Muscle of arm (tissue), 12 donors: ENCODE measurements around the gene NCBP2L. TPM values are rescaled to one million over a fixed set of nuclear protein-coding genes. Genes with fewer than 3 reads are reported as not detected.

Experiments used
- DNase-seq: peaks from one replicate; pipeline ENCODE4 v3.0.0-alpha.2; 2013
- polyA plus RNA-seq, 12 donors: library from polyadenylated mRNA; unstranded; fragments of 120-200 nt; gene quantifications; one replicate each; pipeline ENCODE4 v1.2.1, GENCODE V29; 2013; ENCODE audit not compliant: insufficient read length in 12 of 12

Gene NCBP2L
- polyA plus RNA-seq, 12 donors: 0.09 to 0.10 TPM; not detected in 10

GRCh38 chrX:107752043-107752442, 25.5 kb upstream of the NCBP2L start:
- no peak for DNase-seq

- DNase-seq: no peak
Observed at GRCh38 chrX:107752714-107753113, 24.8 kb upstream of the NCBP2L start.

DNA sequence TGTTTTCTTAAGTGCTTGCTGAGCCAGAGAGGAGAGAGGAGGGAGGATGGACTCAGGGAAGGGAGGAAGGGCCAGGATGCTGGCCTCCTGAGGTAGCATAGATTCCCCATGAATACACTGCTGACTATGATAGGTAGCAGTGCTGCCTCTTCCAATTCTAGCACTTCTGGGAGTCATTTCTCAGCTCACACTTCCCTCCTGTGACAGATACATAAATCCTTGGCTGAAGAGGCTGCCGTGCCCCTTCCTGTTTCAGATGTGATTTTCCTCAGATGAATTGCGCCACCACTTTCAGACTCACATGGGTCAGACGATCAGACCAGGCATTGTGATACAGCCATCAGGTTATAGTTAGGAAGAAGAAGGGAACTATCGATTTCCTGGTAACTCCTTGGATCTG, 24.3 kb upstream of the NCBP2L start:
- no peak for DNase-seq

DNA sequence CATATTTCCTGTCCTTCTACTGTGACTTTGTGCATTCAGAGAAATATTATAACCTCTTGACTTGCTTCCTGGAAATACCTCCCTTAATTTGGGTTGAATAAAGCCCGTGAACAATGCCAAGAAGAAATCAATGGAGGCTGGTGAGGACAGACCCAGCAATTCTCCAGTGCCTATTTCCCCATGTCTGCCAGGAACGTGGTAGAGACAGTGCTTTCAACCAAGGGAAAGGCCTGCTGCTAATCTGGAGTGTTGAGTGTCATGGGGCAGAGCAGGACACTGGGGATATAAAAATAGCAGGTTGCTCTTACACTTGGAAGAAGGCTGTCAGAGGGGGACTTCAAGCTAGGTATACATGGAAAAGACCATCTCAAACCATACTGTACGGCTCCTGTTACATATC, 21.8 kb upstream of the NCBP2L start:
- no peak for DNase-seq

DNA sequence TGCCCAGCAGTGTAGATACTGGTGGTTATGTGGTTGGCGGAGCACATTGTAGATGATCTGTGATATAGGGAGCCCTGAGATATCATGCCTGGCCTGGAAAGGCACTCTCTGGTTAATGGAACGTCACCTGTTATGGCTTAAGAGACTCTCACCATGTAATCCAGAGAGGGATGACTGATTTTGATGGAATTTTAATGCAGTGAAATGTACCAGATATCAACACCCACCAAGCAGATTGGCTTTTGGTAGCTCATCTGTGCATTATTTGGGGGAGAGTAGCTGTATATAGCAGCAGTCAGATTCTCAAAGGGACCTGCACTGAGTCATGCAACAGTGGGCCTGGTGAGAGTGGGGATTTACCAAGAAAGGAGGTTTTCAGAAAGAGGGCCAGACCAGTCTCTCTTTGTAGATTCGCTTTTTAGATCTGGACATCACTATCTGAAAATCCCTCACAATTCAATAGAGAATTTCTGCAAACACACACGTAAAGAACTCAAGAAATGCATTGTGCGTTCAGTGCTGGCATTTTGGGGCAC, 19.2 kb upstream of the NCBP2L start:
- no peak for DNase-seq

DNA sequence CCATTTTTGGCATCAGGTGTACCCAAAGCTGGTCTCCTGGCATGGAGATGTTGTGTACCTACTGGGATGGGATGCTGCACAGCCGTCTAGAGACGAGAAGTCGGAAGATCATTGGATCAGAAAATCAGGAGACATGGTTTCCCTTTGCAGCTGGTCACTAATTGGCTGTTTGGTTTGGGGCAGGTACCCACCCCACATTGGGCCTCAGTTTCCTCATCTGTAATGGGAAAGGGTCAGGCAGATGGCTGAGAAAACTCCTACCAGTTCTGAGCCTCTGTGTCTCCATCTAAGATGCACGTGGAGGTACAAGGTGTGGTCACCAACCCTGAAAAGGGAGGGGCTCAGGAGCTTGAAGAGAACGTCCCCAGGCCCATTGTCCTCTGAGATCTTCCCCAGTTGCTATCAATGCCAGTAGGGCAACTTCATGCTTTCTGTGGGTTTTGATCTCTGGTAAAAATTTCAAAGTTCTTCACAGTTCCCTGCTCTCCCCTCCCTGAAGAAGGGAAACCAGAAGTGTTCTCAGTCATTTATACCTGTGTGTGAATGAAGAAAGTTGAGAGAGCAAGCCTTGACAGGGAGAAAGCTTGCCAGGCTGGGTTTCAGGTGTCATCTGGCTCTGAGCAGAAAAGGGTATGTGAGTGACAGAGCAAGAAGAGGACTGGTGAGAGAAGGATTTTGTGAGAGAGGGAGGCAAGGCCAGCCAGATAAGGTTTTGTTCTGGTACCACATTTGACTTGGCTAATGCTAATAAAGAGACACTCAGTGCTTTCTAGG, 17.0 kb upstream of the NCBP2L start:
- no peak for DNase-seq

DNA sequence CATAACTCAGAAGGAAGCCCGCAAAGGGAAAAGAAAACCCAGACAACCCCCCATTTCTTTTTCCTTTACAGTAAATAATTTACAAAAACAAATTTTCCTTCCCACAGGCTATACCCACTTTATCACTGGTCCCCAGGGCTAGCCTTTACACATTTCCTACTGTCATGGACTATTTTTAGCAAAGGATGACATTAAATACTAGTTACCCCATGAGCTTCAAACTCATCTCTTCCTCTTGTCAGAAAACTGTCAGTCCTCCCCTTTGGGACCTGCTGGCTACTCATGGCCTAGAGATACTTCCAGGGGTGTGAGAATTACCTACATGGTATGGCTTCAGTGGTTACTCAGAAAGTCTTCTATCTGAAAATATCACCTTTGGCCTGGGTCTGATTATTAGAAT, 13.9 kb upstream of the NCBP2L start:
- DNase-seq: no peak

DNA sequence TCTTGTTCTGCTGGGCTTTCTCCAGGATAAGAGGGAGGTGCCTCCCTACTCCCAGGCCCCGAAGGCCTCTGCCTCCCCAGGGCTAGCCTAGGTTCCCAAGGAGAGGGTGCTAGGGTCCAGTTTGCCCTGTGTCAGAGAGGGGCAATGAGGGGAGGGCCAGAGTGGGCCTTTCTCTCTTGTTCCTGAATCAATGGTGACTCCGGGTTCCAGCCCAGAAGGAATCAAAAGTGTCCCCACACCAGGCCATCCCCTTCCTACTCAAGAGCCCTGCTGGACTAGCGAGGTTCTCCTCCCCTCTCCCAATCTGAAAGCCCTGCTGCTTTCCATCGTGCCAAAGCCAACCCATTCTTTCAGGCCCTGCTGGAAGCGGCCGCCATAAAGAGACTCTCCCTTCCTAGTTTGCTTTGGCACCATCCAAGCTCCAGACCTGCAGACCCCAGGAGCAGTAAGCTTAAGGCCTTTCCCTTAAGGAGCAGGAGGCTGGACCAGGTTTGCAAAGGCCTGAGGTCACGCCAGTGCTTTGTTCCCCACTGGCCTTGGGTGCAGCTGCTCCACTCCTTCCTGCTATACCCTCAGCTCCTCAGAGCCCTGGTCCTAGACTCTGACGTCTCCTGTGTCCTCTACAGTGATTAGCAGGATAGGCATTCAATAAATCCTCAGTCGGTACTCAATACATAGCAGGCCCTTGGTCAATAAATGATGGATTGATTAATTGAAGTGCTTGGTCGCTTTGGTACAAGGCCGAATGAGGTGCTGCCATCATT, 12.5 kb upstream of the NCBP2L start:
- no peak for DNase-seq

- DNase-seq: no peak
Observed at GRCh38 chrX:107766470-107767150, 10.9 kb upstream of the NCBP2L start.

DNA sequence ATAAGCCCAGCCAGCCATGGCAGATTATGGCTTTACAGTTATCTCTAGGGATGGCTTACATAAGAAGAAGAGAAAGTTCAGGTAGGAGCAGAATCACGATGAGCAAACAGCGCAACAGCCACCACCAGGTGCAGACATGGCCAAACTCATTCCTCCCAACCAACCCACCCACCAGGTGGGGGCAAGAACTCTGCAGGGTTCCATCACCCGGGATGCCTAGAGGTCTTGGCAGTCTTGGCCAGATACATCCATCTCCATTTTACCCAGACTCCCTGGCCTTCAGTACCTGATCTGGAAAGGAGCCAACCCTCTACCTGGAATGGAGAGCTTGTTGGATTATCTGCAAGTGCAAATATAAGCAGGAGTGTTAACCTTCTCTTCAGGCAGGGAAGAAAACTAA, 9.5 kb upstream of the NCBP2L start:
- no peak for DNase-seq

DNA sequence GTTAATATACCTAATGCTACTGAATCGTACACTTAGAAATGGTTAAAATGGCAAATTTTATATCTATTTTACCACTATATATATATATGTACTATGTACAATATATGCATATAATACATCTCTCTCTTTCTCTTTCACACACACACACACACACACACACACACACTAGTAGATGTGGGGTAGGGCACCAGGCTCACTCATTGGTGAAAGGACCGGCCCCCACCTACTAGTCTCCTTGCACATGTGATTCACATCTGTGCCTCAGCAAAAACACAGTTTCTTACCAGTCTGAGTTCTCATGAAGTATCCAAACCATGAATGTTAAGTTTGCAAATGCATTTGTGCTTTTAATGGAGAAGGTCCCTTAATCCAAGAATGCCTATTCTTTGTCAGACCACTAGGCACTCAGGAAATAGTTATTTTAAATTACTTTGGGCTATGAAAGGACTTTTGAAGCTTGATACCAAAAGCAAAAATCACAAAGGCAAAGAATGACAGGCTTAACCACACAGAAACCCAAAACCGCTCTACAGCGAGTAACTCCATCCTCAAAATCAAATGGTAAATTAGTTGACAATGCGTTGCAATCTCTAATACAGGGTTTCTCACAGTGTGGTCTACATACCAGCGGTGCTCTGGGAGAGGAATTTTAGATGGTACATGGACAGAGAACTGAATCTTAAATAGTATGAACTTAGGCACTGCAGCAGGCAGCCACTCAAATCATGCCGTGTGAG, 7.8 kb upstream of the NCBP2L start:
- no peak for DNase-seq

DNA sequence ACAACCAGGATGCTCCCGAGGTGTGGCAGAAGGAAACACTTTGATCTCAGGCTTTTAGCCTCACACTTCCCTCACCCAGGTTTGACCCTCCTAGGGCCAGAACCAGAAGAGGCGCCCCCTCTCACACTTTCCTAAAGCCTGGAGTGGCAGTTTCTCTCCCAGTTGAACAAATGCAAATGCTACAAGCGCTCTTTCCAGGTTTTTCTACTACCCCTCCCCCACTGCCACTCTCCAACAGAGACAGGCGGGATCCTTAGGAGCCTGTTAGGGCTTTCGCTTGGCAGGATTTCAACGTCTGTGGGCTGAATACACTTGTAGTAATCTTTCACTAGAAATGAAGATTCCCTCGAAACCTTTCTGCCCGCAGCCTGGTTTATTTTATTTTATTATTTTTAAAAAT, 4.3 kb upstream of the NCBP2L start:
- DNase-seq: no peak

- no peak for DNase-seq
Observed at GRCh38 chrX:107773906-107774435, 3.6 kb upstream of the NCBP2L start.

DNA sequence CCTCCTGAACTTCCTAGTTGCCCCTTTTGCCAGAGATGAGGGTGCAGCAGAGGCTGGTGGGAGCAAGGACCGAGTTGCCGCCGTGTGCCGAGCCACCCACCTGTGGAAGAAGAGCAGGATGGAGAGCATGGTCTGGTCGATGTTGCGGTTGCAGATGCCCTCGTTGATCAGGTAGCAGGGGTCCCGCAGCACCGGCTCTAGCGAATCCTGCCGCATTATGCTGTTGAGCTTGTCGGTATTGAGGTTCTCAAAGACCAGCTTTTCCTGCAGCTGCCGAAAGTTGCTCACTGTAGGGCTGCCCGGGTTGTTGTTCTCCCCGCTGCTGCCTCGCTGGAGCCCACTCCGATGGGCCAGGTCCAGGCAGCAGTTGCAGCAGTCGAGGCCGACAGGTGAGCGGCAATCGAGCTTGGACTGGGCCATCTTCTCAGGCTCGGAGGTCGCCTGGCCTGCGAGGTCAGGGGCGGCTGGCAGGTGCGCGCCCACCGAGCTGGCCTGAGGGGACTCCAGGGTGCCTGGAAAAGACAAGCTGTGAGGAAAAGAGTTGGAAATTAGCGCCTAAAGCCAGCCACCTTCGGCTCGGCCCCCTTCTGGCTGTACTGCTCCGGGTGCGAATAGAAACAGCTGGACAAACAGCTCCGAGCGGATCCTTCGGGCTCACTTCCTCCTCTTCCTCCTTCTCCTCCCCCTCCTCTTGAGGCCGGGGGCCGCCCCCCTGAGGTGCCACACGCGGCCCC, 2.4 kb upstream of the NCBP2L start:
- no peak for DNase-seq

- peak; percentile 45 for DNase-seq
Observed at GRCh38 chrX:107775734-107776511, 1.6 kb upstream of the NCBP2L start, which contains the start of gene TSC22D3. TSS of gene TSC22D3 (minus strand) at chrX:107775787. CDS start at chrX:107775419, 368 bp downstream.

GRCh38 chrX:107776649-107777535, 641 bp upstream of the NCBP2L start:
- peak; percentile 84 for DNase-seq

- no peak for DNase-seq
Observed at GRCh38 chrX:107780525-107780924, 3.0 kb downstream of the NCBP2L start.

- DNase-seq: no peak
Observed at GRCh38 chrX:107787827-107788226, 10.3 kb downstream of the NCBP2L start.

DNA sequence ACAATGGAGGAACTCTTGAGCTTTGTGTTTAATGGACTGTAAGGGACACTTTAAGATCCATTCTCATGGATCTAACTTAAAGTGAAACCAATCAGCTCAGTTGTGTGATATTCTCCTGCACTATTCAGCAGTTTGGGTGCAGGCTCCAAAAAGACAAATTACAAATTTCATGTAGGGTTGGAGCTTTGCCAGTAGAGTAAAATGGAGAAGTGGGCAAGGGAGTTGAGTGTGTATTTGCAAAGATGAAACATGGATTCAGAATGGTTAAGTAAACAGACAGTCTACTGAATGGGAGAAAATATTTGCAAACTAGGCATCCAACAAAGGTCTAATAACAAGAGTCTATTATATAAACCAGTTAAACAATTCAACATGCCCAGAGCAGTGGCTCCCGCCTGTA, 26.9 kb downstream of the NCBP2L start:
- DNase-seq: no peak
